Upper lobe of left lung (tissue), 6 donors: ENCODE data around the gene ADAMTS17. TPM values are rescaled to one million over a fixed set of nuclear protein-coding genes. Genes with fewer than 3 reads are reported as not detected.

Experiments
- ATAC-seq, 2 donors: fragments of 200-7000 bp; cut with Tn5 transposase; one replicate each; pipeline ENCODE4 v1.9.1; 2022; ENCODE audit warnings: mild to moderate bottlenecking in 2 of 2, moderate library complexity in 2 of 2; ENCODE audit not compliant: low FRiP score in 2 of 2
- DNase-seq, 2 donors: peaks; one replicate each; pipeline ENCODE4 v3.0.0-alpha.2; 2019 to 2020
- H3K27ac ChIP-seq, 4 donors: fragments of 200-600 bp; sonication (generic); one replicate each; pipeline ENCODE4 v1.5.1; 2016 to 2019
- H3K27me3 ChIP-seq, 4 donors: fragments of 200-600 bp; sonication (generic); one replicate each; pipeline ENCODE4 v1.5.1; 2017 to 2019
- H3K36me3 ChIP-seq, 4 donors: fragments of 200-600 bp; sonication (generic); one replicate each; pipeline ENCODE4 v1.5.1; 2016 to 2019
- H3K4me1 ChIP-seq, 4 donors: fragments of 200-600 bp; sonication (generic); one replicate each; pipeline ENCODE4 v1.5.1; 2018 to 2019
- H3K4me3 ChIP-seq, 4 donors: fragments of 200-600 bp; sonication (generic); one replicate each; pipeline ENCODE4 v1.5.1; 2017 to 2019; ENCODE audit warnings: mild to moderate bottlenecking in 2 of 4, moderate library complexity in 1 of 4
- H3K9me3 ChIP-seq, 4 donors: fragments of 200-600 bp; sonication (generic); one replicate each; pipeline ENCODE4 v1.5.1; 2018 to 2019
- CTCF ChIP-seq, 6 experiments: fragments of 450-650 bp in 4 of 6; fragments of 200-600 bp in 2 of 6; sonication (generic) in 2 of 6; IDR thresholded peaks; one replicate each; pipeline ENCODE4 v1.5.1; 2016 to 2019; ENCODE audit warnings: antibody characterized with exemption in 6 of 6
- EP300 ChIP-seq, 4 donors: sonication (generic); formaldehyde crosslinking; IDR thresholded peaks; one replicate each; pipeline ENCODE4 v1.5.1; 2017; ENCODE audit warnings: antibody characterized with exemption in 4 of 4, control low read depth in 2 of 4
- POLR2A ChIP-seq, 4 donors: fragments of 450-650 bp; IDR thresholded peaks; one replicate each; pipeline ENCODE4 v1.5.1; 2016 to 2017; ENCODE audit warnings: antibody characterized with exemption in 4 of 4, mild to moderate bottlenecking in 2 of 4
- POLR2AphosphoS5 ChIP-seq, 2 donors: sonication (generic); formaldehyde crosslinking; IDR thresholded peaks; one replicate each; pipeline ENCODE4 v1.5.1; 2017; ENCODE audit warnings: antibody characterized with exemption in 2 of 2
- WGBS, 2 donors: methylation state at CpG; one replicate each; pipeline ENCODE4 v1.1.5; 2017 to 2018; 5-methylcytosine and 5-hydroxymethylcytosine counted together
- total RNA-seq, 6 donors: library from RNA; depleted of rRNA in 4 of 6; stranded (reverse); fragments of >200 nt in 4 of 6; gene quantifications; one replicate each; pipeline versions ENCODE4 v1.1.0 to v1.2.1, GENCODE V29; 2016 to 2021
- donor health status: DM: no; HTN: no; CAD: no; lungs with moderate emphysema.
- donor health status: DM: no; HTN: yes; CAD: no; lungs with severe emphysema.

Gene ADAMTS17
- 10 to 100 TPM in 1 of 6 donors, 1 to 10 TPM in 5; 3.2 to 11.5 (median 5.7) TPM for total RNA-seq

GRCh38 chr15:100341750-100342560 is at the start of gene ADAMTS17:
ADAMTS17 (minus strand) TSS chr15:100341975; CDS start chr15:100341899, 76 bp downstream.
- H3K4me3 ChIP-seq: peak within 1 kb of the TSS; percentile 58 to 94 (median 88)
- no peaks in the 10 kb centered on the region for H3K9me3 ChIP-seq
- peak within 1 kb of the TSS; percentile 30 to 77 (median 64) for H3K27ac ChIP-seq
- peaks cover 7 to 19% (median 13%) of the 10 kb centered on the region in 4 donors for H3K4me1 ChIP-seq
- H3K36me3 ChIP-seq: no peaks in the 10 kb centered on the region
- TF ChIP-seq POLR2A (IDR thresholded peaks at IDR 0.05) (peak in 3 of 4 donors; percentile 74 to 84 (median 79)), CTCF (IDR thresholded peaks at IDR 0.05) (peak; percentile 87 to 97 (median 93)), POLR2AphosphoS5 (IDR thresholded peaks at IDR 0.05) (peak in 1 of 2 donors; percentile 80), EP300 (IDR thresholded peaks at IDR 0.05) (no peak)
- WGBS, 2 donors: 4% methylated on average over 33 to 52 of the region's 59 CpGs
- H3K27me3 ChIP-seq: peaks cover 0 to 11% (median 4%) of the 10 kb centered on the region in 4 donors
- ATAC-seq (peak; percentile 97 to 98), DNase-seq (peak; percentile 96 to 98)

DNA sequence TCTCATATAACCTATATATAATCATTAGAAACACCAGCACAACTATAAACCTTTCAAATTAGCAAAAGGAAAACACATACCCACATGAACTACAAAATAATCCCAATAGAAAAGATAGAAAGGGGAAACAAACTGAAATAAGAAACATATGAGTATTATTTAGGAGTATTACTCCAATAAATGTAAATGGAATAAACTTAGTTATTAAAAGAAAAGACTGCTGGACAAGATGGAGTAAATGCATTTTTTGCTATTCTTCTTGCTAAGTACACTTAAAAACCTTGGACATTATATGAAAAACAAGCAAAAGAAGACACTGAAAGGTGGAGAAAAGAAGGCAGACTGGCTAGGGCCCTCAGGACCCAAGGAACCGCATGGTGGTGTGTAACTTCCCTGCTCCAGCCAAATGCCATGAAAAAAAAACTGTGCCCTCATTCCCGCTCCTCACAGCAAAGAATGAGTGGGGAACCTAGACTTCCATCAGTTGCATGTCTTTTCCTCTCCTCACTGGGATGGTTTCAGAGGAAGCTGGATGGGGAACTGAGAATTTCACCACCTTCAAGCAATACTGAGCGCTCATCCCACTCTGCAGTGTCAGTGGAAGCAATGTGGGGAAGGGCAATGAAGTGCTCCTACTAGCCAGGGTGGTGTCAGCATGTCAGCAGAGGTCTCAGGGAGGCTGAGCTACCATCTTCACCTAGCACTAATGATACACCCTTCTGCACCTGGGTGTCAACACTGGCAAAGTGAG is 43.7 kb upstream of the ADAMTS17 start:
- Histone ChIP-seq H3K27ac (no peak overlapping the region), H3K27me3 (no peaks in the 10 kb centered on the region), H3K4me1 (no peaks in the 10 kb centered on the region), H3K36me3 (no peaks in the 10 kb centered on the region), H3K9me3 (peaks cover 8 to 21% (median 10%) of the 10 kb centered on the region in 4 donors), H3K4me3 (no peak overlapping the region)
- WGBS, 2 donors: 73 to 78% methylated on average over 3 of the region's 3 CpGs
- TF ChIP-seq CTCF (IDR thresholded peaks at IDR 0.05) (no peak), EP300 (IDR thresholded peaks at IDR 0.05) (no peak), POLR2A (IDR thresholded peaks at IDR 0.05) (no peak)
- ATAC-seq (no peak), DNase-seq (no peak)

GRCh38 chr15:100384108-100384410 is 42.3 kb upstream of the ADAMTS17 start:
- Histone ChIP-seq H3K36me3 (no peaks in the 10 kb centered on the region), H3K4me3 (no peak overlapping the region), H3K27ac (no peak overlapping the region), H3K27me3 (no peaks in the 10 kb centered on the region), H3K4me1 (no peaks in the 10 kb centered on the region), H3K9me3 (peaks cover 8 to 21% (median 10%) of the 10 kb centered on the region in 4 donors)
- TF ChIP-seq POLR2A (IDR thresholded peaks at IDR 0.05): no peak
- TF ChIP-seq CTCF (IDR thresholded peaks at IDR 0.05): no peak
- TF ChIP-seq EP300 (IDR thresholded peaks at IDR 0.05): no peak
- no peak for TF ChIP-seq POLR2AphosphoS5 (IDR thresholded peaks at IDR 0.05)
- DNase-seq (peak in 1 of 2 donors; percentile 28), ATAC-seq (no peak)
- WGBS, 2 donors: 67 to 78% methylated on average over 6 to 9 of the region's 10 CpGs

DNA sequence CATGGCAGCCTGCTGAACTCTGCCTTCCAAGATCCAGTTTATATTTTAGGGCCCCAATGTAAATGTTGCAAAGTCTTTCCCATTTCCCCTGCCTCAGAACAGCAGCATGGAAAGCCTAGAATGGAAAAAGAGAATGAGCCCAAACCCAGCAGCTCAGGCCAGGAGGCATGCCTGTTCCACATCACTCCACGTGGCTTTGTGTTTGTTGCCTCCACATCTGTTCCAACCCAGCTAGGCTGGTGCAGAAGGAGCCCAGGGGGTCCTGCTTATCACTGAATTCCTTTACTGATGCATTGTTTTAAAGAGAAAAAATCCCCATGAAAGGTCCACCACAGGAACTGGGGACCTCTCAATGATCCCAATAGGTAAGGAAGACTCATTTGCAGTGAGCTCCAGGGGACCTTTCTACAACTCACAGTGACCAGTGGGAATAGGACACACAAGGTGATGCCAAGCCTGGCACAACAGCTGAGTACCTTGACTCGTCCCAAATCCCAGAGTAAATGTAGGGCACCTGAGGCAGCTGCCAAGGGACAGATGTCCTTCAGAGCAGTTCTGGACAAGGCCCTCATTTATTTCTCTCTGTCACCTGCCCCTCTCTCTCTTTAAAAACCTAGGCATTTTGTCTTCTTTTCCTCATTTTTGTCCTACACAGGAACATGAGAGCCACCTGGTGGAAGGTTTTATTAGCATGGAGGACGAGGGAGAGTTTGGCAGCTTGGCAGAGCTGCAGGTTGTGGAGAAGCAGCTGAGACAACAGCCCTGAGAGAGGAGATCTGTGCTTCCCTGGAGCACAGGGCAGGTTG is 41.7 kb upstream of the ADAMTS17 start:
- DNase-seq (no peak), ATAC-seq (peak in 1 of 2 donors; percentile 39)
- no peaks in the 10 kb centered on the region for H3K4me1 ChIP-seq
- 20 to 26% methylated on average over 3 of the region's 3 CpGs for WGBS, 2 donors
- no peaks in the 10 kb centered on the region for H3K27me3 ChIP-seq
- no peaks in the 10 kb centered on the region for H3K36me3 ChIP-seq
- H3K27ac ChIP-seq: no peak overlapping the region
- H3K9me3 ChIP-seq: peaks cover 8 to 21% (median 10%) of the 10 kb centered on the region in 4 donors
- TF ChIP-seq CTCF (IDR thresholded peaks at IDR 0.05): peak; percentile 7 to 60 (median 30)
- TF ChIP-seq EP300 (IDR thresholded peaks at IDR 0.05): no peak
- no peak overlapping the region for H3K4me3 ChIP-seq
